ENCODE data around the gene NAP1L4.

- TF ChIP-seq POLR2AphosphoS5 (IDR thresholded peaks at IDR 0.05): no peak
- TF ChIP-seq CTCF (IDR thresholded peaks at IDR 0.05; ENCODE audit: poor library complexity, severe bottlenecking): no peak
- TF ChIP-seq RAD21 (conservative IDR thresholded peaks at IDR 0.05): no peak
- no peak for TF ChIP-seq EP300 (conservative IDR thresholded peaks at IDR 0.05; ENCODE audit: poor library complexity, severe bottlenecking)
Observed at GRCh38 chr11:3022982-3023381, 30.9 kb upstream of the NAP1L4 start.

Data from neural cell (in vitro differentiated cells).